GM23338 (cell line): ENCODE measurements around the gene USP50. TPM values are rescaled to one million over a fixed set of nuclear protein-coding genes. Genes with fewer than 3 reads are reported as not detected.
"Not testable (repeated sequence)": the region's sequence is repeated elsewhere in the genome, so short reads cannot be mapped to it uniquely, and the experiment has no call there.

Experiments
- ATAC-seq: fragments of 200-7000 bp; cut with Tn5 transposase; 3 replicates; pipeline ENCODE4 v1.9.1; 2020
- DNase-seq: peaks from one replicate; pipeline ENCODE4 v3.0.0-alpha.2; 2015; ENCODE audit warnings: low spot score
- H2AFZ ChIP-seq: fragments of 200-600 bp; sonication (generic); 2 replicates; pipeline ENCODE4 v1.8.0; 2016; ENCODE audit warnings: antibody characterized with exemption, mild to moderate bottlenecking, moderate library complexity
- H3F3A ChIP-seq: fragments of 200-600 bp; sonication (generic); replicated peaks from 2 replicates; pipeline ENCODE4 v1.8.0; 2017; ENCODE audit warnings: antibody characterized with exemption, mixed run types, low read depth
- H3K27ac ChIP-seq: fragments of 200-600 bp; sonication (generic); 2 replicates; pipeline ENCODE4 v1.6.1; 2016; ENCODE audit warnings: low read depth
- H3K27me3 ChIP-seq: fragments of 200-600 bp; sonication (generic); 2 replicates; pipeline ENCODE4 v1.8.0; 2016; ENCODE audit warnings: mild to moderate bottlenecking, mixed run types, moderate library complexity; ENCODE audit not compliant: insufficient read depth
- H3K36me3 ChIP-seq: fragments of 200-600 bp; sonication (generic); 2 replicates; pipeline ENCODE4 v1.8.0; 2016; ENCODE audit warnings: mild to moderate bottlenecking; ENCODE audit not compliant: insufficient read depth
- H3K4me1 ChIP-seq: fragments of 200-600 bp; sonication (generic); 2 replicates; pipeline ENCODE4 v1.8.0; 2016; ENCODE audit warnings: mild to moderate bottlenecking, moderate library complexity; ENCODE audit not compliant: insufficient read depth
- H3K4me2 ChIP-seq: fragments of 200-600 bp; sonication (generic); 2 replicates; pipeline ENCODE4 v1.7.1; 2017; ENCODE audit warnings: mixed run types
- H3K4me3 ChIP-seq: fragments of 200-600 bp; sonication (generic); 2 replicates; pipeline ENCODE4 v1.6.1; 2016; ENCODE audit warnings: mixed run types
- H3K79me2 ChIP-seq: fragments of 200-600 bp; sonication (generic); replicated peaks from 2 replicates; pipeline ENCODE4 v1.8.0; 2017; ENCODE audit warnings: mild to moderate bottlenecking; ENCODE audit not compliant: insufficient read depth
- H3K9me2 ChIP-seq: fragments of 200-600 bp; sonication (generic); 2 replicates; pipeline ENCODE4 v1.8.0; 2017; ENCODE audit not compliant: insufficient read depth
- H4K20me1 ChIP-seq: fragments of 200-600 bp; sonication (generic); replicated peaks from 2 replicates; pipeline ENCODE4 v1.8.0; 2017; ENCODE audit warnings: mild to moderate bottlenecking; ENCODE audit not compliant: insufficient read depth
- H3K27ac Mint-ChIP-seq: 2 replicates; pipeline ENCODE4 v1.8.0; 2020; ENCODE audit warnings: inconsistent platforms, mild to moderate bottlenecking, moderate library complexity, mixed read lengths
- H3K27me3 Mint-ChIP-seq: 3 replicates; pipeline ENCODE4 v1.8.0; 2022; ENCODE audit warnings: low read depth, mild to moderate bottlenecking, moderate library complexity, mixed read lengths, inconsistent platforms; ENCODE audit not compliant: insufficient read depth, poor library complexity
- H3K36me3 Mint-ChIP-seq: 3 replicates; pipeline ENCODE4 v1.8.0; 2021; ENCODE audit warnings: low read depth, mild to moderate bottlenecking, inconsistent platforms, moderate library complexity, mixed read lengths
- H3K4me1 Mint-ChIP-seq: 3 replicates; pipeline ENCODE4 v1.8.0; 2020; ENCODE audit warnings: mild to moderate bottlenecking, inconsistent platforms, mixed read lengths
- H3K4me3 Mint-ChIP-seq: 3 replicates; pipeline ENCODE4 v1.8.0; 2021; ENCODE audit warnings: moderate library complexity, mild to moderate bottlenecking, inconsistent platforms, mixed read lengths
- H3K9me3 Mint-ChIP-seq: 3 replicates; pipeline ENCODE4 v1.8.0; 2020; ENCODE audit warnings: moderate library complexity, mild to moderate bottlenecking, inconsistent platforms, mixed read lengths
- CREB1 ChIP-seq: fragments of 250-450 bp; sonication (Bioruptor Pico); IDR thresholded peaks from 2 replicates; pipeline ENCODE4 v1.5.0; 2020; ENCODE audit warnings: low read depth, mild to moderate bottlenecking, moderate library complexity
- EZH2phosphoT487 ChIP-seq: fragments of 200-600 bp; sonication (generic); IDR thresholded peaks from one replicate; pipeline ENCODE4 v1.8.1; 2018; ENCODE audit warnings: antibody characterized with exemption; ENCODE audit not compliant: unreplicated experiment
- JUNB ChIP-seq: IDR thresholded peaks from one replicate; pipeline ENCODE4 v1.6.1; 2016; ENCODE audit warnings: antibody characterized with exemption; ENCODE audit not compliant: unreplicated experiment
- NANOG ChIP-seq: IDR thresholded peaks from 2 replicates; pipeline ENCODE4 v1.6.1; 2016; ENCODE audit warnings: antibody characterized with exemption, borderline replicate concordance
- ZNF114 ChIP-seq: fragments of 250-450 bp; sonication (Bioruptor Pico); IDR thresholded peaks from 2 replicates; pipeline ENCODE4 v1.5.0; 2020; ENCODE audit warnings: mild to moderate bottlenecking, moderate library complexity
- ZNF331 ChIP-seq: fragments of 250-450 bp; sonication (Bioruptor Pico); IDR thresholded peaks from 2 replicates; pipeline ENCODE4 v1.5.0; 2020; ENCODE audit warnings: low read depth, mild to moderate bottlenecking, moderate library complexity
- polyA plus RNA-seq: library from polyadenylated mRNA; unstranded; fragments of >200 nt; fragmentation: Nextera tagmentation; extraction: Ambion mirVana; gene quantifications from 2 replicates; pipeline ENCODE4 v1.2.1, GENCODE V29; 2016
- total RNA-seq: library from RNA; depleted of rRNA; stranded (reverse); fragments of >200 nt; shearing (Covaris generic); gene quantifications from 2 replicates; pipeline ENCODE4 v1.2.3, GENCODE V29; 2014
- TF ChIP-seq, protein P1 (sequence below), 2 experiments: fragments of 200-600 bp in 1 of 2; sonication (generic) in 1 of 2; conservative IDR thresholded peaks; 2 replicates each; pipeline versions ENCODE4 v1.5.1 to v1.6.1; 2016 to 2017; ENCODE audit warnings: antibody characterized with exemption in 2 of 2, low read depth in 2 of 2, mild to moderate bottlenecking in 2 of 2, moderate library complexity in 1 of 2
- TF ChIP-seq, protein P2 (sequence below): IDR thresholded peaks from one replicate; pipeline ENCODE4 v1.6.1; 2018; ENCODE audit warnings: antibody characterized with exemption; ENCODE audit not compliant: unreplicated experiment
- TF ChIP-seq, protein P3 (sequence below): fragments of 250-450 bp; sonication (Bioruptor Pico); IDR thresholded peaks from 2 replicates; pipeline ENCODE4 v1.5.0; 2020; ENCODE audit warnings: mild to moderate bottlenecking, moderate library complexity

USP50 gene
- total and polyA plus RNA-seq, 2 experiments from 2014 or later: 6.3 TPM; not detected in 1

DNA sequence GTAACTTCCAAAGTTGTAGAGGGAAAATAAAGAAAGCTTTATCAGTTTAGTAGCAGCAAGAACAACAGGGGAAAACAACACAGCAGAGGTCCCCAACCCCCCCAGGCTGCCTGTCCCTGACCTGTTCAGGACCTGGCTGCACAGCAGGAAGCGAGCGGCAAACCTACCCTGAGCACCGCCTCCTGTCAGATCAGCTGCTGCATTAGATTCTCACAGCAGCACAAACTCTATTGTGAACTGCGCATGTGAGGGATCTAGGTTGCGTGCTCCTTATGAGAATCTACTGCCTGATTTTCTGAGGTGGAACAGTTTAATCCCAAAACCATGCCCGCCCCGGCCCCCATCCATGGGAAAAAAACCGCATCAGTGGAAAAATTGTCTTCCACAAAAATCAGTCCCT lies 40.3 kb downstream of the USP50 start (continued):
- TF ChIP-seq ZNF331 (CRISPR knock-in tag): no peak
- no peak for TF ChIP-seq CREB1 (CRISPR knock-in tag)
- TF ChIP-seq, protein P1, sequence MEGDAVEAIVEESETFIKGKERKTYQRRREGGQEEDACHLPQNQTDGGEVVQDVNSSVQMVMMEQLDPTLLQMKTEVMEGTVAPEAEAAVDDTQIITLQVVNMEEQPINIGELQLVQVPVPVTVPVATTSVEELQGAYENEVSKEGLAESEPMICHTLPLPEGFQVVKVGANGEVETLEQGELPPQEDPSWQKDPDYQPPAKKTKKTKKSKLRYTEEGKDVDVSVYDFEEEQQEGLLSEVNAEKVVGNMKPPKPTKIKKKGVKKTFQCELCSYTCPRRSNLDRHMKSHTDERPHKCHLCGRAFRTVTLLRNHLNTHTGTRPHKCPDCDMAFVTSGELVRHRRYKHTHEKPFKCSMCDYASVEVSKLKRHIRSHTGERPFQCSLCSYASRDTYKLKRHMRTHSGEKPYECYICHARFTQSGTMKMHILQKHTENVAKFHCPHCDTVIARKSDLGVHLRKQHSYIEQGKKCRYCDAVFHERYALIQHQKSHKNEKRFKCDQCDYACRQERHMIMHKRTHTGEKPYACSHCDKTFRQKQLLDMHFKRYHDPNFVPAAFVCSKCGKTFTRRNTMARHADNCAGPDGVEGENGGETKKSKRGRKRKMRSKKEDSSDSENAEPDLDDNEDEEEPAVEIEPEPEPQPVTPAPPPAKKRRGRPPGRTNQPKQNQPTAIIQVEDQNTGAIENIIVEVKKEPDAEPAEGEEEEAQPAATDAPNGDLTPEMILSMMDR (conservative IDR thresholded peaks at IDR 0.05; ENCODE audit: low read depth in 2 of 2): no peak

DNA sequence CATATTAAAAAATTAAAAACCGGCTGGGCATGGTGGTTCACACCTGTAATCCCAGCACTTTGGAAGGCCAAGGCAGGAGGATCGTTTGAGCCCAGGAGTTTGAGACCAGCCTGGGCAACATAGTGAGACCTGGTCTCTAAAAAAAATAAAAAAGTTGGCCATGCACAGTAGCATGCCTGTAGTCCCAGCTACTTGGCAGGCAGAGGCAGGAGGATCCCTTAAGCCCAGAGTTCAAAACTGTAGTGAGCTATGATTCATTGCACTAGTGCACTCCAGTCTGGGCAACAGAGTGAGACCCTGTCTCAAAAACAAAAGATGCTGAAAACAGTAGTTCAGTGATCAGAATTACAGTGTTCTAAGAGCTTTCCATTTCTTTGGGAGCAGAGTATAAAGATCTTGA lies 40.8 kb downstream of the USP50 start:
- not testable (repeated sequence) for H3K79me2 ChIP-seq, H3K36me3 Mint-ChIP-seq, H4K20me1 ChIP-seq, H3K27me3 Mint-ChIP-seq, H3K36me3 ChIP-seq, H3K27ac ChIP-seq, H3K4me2 ChIP-seq, H3K4me3 Mint-ChIP-seq, H3K4me3 ChIP-seq, H3K9me2 ChIP-seq, H3K27ac Mint-ChIP-seq, H2AFZ ChIP-seq, H3K9me3 Mint-ChIP-seq, H3F3A ChIP-seq, DNase-seq, H3K27me3 ChIP-seq
- H3K4me1 ChIP-seq: peaks cover 11% of the 10 kb centered on the region; the same call in 1 of the 2 replicates
- peaks cover 12% of the 10 kb centered on the region for H3K4me1 Mint-ChIP-seq
- peak; percentile 17; the same call in 2 of the 3 replicates for ATAC-seq

DNA sequence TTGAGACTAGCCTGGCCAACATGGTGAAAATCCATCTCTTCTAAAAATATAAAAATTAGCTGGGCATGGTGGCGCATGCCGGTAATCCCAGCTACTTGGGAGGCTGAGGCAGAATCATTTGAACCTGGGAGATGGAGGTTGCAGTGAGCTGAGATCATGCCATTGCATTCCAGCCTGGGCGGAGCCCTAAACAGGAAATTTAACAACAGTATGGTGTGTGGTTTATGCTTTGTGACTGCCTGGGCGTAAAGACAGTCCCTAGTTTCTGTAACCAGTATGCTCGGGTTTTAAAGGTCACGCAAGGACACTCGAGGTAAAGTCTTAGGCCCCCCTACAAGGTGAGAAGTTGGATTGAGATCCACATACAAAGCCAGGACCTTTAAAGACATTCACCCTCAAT lies 43.3 kb downstream of the USP50 start:
- Histone ChIP-seq H3F3A (0 out of 2 replicates have a peak, but pooled peaks cover 3% of the 10 kb centered on the region), H3K4me2 (no peak overlapping the region), H3K79me2 (no peaks in the 10 kb centered on the region), H4K20me1 (no peaks in the 10 kb centered on the region), H2AFZ (no peak overlapping the region), H3K27ac (no peak overlapping the region), H3K27me3 (no peaks in the 10 kb centered on the region), H3K4me1 (peaks cover 11% of the 10 kb centered on the region; the same call in 1 of the 2 replicates), H3K36me3 (peaks cover 20% of the 10 kb centered on the region), H3K9me2 (no peaks in the 10 kb centered on the region), H3K4me3 (no peak overlapping the region)
- Mint-ChIP-seq H3K9me3 (no peaks in the 10 kb centered on the region), H3K36me3 (peaks cover 26% of the 10 kb centered on the region; the same call in 2 of the 3 replicates), H3K4me3 (no peak overlapping the region), H3K4me1 (peaks cover 12% of the 10 kb centered on the region), H3K27ac (no peak overlapping the region), H3K27me3 (peaks cover 2% of the 10 kb centered on the region)
- DNase-seq (no peak), ATAC-seq (no peak)
- TF ChIP-seq, protein P2, sequence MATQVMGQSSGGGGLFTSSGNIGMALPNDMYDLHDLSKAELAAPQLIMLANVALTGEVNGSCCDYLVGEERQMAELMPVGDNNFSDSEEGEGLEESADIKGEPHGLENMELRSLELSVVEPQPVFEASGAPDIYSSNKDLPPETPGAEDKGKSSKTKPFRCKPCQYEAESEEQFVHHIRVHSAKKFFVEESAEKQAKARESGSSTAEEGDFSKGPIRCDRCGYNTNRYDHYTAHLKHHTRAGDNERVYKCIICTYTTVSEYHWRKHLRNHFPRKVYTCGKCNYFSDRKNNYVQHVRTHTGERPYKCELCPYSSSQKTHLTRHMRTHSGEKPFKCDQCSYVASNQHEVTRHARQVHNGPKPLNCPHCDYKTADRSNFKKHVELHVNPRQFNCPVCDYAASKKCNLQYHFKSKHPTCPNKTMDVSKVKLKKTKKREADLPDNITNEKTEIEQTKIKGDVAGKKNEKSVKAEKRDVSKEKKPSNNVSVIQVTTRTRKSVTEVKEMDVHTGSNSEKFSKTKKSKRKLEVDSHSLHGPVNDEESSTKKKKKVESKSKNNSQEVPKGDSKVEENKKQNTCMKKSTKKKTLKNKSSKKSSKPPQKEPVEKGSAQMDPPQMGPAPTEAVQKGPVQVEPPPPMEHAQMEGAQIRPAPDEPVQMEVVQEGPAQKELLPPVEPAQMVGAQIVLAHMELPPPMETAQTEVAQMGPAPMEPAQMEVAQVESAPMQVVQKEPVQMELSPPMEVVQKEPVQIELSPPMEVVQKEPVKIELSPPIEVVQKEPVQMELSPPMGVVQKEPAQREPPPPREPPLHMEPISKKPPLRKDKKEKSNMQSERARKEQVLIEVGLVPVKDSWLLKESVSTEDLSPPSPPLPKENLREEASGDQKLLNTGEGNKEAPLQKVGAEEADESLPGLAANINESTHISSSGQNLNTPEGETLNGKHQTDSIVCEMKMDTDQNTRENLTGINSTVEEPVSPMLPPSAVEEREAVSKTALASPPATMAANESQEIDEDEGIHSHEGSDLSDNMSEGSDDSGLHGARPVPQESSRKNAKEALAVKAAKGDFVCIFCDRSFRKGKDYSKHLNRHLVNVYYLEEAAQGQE: no peak
- no peak for TF ChIP-seq ZNF114 (CRISPR knock-in tag)
- TF ChIP-seq, protein P3, sequence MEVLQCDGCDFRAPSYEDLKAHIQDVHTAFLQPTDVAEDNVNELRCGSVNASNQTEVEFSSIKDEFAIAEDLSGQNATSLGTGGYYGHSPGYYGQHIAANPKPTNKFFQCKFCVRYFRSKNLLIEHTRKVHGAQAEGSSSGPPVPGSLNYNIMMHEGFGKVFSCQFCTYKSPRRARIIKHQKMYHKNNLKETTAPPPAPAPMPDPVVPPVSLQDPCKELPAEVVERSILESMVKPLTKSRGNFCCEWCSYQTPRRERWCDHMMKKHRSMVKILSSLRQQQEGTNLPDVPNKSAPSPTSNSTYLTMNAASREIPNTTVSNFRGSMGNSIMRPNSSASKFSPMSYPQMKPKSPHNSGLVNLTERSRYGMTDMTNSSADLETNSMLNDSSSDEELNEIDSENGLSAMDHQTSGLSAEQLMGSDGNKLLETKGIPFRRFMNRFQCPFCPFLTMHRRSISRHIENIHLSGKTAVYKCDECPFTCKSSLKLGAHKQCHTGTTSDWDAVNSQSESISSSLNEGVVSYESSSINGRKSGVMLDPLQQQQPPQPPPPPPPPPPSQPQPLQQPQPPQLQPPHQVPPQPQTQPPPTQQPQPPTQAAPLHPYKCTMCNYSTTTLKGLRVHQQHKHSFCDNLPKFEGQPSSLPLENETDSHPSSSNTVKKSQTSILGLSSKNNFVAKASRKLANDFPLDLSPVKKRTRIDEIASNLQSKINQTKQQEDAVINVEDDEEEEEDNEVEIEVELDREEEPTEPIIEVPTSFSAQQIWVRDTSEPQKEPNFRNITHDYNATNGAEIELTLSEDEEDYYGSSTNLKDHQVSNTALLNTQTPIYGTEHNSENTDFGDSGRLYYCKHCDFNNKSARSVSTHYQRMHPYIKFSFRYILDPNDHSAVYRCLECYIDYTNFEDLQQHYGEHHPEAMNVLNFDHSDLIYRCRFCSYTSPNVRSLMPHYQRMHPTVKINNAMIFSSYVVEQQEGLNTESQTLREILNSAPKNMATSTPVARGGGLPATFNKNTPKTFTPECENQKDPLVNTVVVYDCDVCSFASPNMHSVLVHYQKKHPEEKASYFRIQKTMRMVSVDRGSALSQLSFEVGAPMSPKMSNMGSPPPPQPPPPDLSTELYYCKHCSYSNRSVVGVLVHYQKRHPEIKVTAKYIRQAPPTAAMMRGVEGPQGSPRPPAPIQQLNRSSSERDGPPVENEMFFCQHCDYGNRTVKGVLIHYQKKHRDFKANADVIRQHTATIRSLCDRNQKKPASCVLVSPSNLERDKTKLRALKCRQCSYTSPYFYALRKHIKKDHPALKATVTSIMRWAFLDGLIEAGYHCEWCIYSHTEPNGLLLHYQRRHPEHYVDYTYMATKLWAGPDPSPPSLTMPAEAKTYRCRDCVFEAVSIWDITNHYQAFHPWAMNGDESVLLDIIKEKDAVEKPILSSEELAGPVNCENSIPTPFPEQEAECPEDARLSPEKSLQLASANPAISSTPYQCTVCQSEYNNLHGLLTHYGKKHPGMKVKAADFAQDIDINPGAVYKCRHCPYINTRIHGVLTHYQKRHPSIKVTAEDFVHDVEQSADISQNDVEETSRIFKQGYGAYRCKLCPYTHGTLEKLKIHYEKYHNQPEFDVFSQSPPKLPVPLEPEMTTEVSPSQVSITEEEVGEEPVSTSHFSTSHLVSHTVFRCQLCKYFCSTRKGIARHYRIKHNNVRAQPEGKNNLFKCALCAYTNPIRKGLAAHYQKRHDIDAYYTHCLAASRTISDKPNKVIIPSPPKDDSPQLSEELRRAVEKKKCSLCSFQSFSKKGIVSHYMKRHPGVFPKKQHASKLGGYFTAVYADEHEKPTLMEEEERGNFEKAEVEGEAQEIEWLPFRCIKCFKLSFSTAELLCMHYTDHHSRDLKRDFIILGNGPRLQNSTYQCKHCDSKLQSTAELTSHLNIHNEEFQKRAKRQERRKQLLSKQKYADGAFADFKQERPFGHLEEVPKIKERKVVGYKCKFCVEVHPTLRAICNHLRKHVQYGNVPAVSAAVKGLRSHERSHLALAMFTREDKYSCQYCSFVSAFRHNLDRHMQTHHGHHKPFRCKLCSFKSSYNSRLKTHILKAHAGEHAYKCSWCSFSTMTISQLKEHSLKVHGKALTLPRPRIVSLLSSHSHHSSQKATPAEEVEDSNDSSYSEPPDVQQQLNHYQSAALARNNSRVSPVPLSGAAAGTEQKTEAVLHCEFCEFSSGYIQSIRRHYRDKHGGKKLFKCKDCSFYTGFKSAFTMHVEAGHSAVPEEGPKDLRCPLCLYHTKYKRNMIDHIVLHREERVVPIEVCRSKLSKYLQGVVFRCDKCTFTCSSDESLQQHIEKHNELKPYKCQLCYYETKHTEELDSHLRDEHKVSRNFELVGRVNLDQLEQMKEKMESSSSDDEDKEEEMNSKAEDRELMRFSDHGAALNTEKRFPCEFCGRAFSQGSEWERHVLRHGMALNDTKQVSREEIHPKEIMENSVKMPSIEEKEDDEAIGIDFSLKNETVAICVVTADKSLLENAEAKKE (CRISPR knock-in tag): no peak
- TF ChIP-seq EZH2phosphoT487: no peak
- no peak for TF ChIP-seq JUNB
- no peak for TF ChIP-seq NANOG
